Panc1 (cell line): ENCODE results near the gene EMX1. TPM values are rescaled to one million over a fixed set of nuclear protein-coding genes. Genes with fewer than 3 reads are reported as not detected.

Experiments
- ATAC-seq: fragments of 200-7000 bp; cut with Tn5 transposase; 2 replicates; pipeline ENCODE4 v1.9.1; 2020; ENCODE audit warnings: mild to moderate bottlenecking, moderate library complexity
- BruUV-seq: library from RNA; stranded (reverse); fragments of 400-500 nt; replicated peaks from 2 replicates; lab custom pipeline; 2021; lab: Mats Ljungman, UMichigan
- CTCF ChIA-PET: fragments of 300-600 bp; sonication (Branson Sonifier 250); formaldehyde crosslinking; loops from one replicate; lab custom pipeline; 2022; ENCODE audit warnings: antibody characterized with exemption; lab: Charles Lee
- POLR2A ChIA-PET: fragments of 300-600 bp; sonication (Branson Sonifier 250); formaldehyde crosslinking; loops from one replicate; lab custom pipeline; 2022; ENCODE audit warnings: antibody characterized with exemption; lab: Charles Lee
- DNase-seq: peaks from one replicate; pipeline ENCODE4 v3.0.0-alpha.2; 2010; ENCODE audit warnings: low read depth, low spot score
- H3K27ac ChIP-seq: 2 replicates; pipeline ENCODE4 v1.5.1; 2011; ENCODE audit warnings: mild to moderate bottlenecking, low read length, inconsistent platforms
- H3K27me3 ChIP-seq: fragments of 200-500 bp; sonication (Bioruptor generic); 2 replicates; pipeline ENCODE4 v1.6.0; 2014; ENCODE audit warnings: low read length, inconsistent platforms; ENCODE audit not compliant: control insufficient read depth, insufficient read depth
- H3K36me3 ChIP-seq: fragments of 200-500 bp; sonication (Bioruptor generic); 2 replicates; pipeline ENCODE4 v1.5.1; 2014; ENCODE audit warnings: inconsistent platforms, mild to moderate bottlenecking, low read length, moderate library complexity; ENCODE audit not compliant: control insufficient read depth, insufficient read depth
- H3K4me1 ChIP-seq: 2 replicates; pipeline ENCODE4 v1.5.1; 2011; ENCODE audit warnings: inconsistent platforms, mild to moderate bottlenecking, low read length, moderate library complexity; ENCODE audit not compliant: control insufficient read depth, insufficient read depth
- H3K4me3 ChIP-seq, 2 experiments: 2 replicates each; pipeline ENCODE4 v1.5.1; 2011 to 2012; ENCODE audit warnings: low read depth in 2 of 2, low read length in 2 of 2, mild to moderate bottlenecking in 2 of 2, inconsistent platforms in 1 of 2, moderate library complexity in 1 of 2
- H3K9me3 ChIP-seq: fragments of 200-500 bp; sonication (Bioruptor generic); 2 replicates; pipeline ENCODE4 v1.5.1; 2014; ENCODE audit warnings: low read depth, mild to moderate bottlenecking, inconsistent platforms, low read length, moderate library complexity; ENCODE audit not compliant: control insufficient read depth, insufficient read depth
- CTCF ChIP-seq: fragments of 450-650 bp; IDR thresholded peaks from 2 replicates; pipeline ENCODE4 v1.5.1; 2017; ENCODE audit warnings: mild to moderate bottlenecking
- POLR2AphosphoS5 ChIP-seq: IDR thresholded peaks from 2 replicates; pipeline ENCODE4 v1.6.1; 2012; ENCODE audit warnings: mild to moderate bottlenecking, low read depth, low read length, moderate library complexity
- REST ChIP-seq, 2 experiments: IDR thresholded peaks; 2 replicates each; pipeline ENCODE4 v1.6.1; 2011 to 2012; ENCODE audit warnings: low read depth in 2 of 2, control low read depth in 1 of 2, low read length in 1 of 2, mild to moderate bottlenecking in 1 of 2, moderate library complexity in 1 of 2; ENCODE audit not compliant: insufficient read depth in 1 of 2
- SIN3A ChIP-seq: IDR thresholded peaks from 2 replicates; pipeline ENCODE4 v1.6.1; 2012; ENCODE audit warnings: low read depth, mild to moderate bottlenecking, low read length, moderate library complexity, borderline replicate concordance; ENCODE audit not compliant: insufficient read depth
- TCF7L2 ChIP-seq: IDR thresholded peaks from 2 replicates; pipeline ENCODE4 v1.6.1; 2011; ENCODE audit warnings: mild to moderate bottlenecking, low read depth, low read length, inconsistent platforms
- in situ Hi-C: cut with HindIII; loops from 2 replicates; pipeline ENCODE4 v1.10.0; 2016; ENCODE audit warnings: low sequenced_read_pairs, low pct_unique_long_range_greater_than_20kb
- intact Hi-C: fragments of 100-400 bp; cut with micrococcal nuclease; formaldehyde crosslinking; loops from one replicate; pipeline ENCODE4 v1.10.0; 2022; ENCODE audit not compliant: unreplicated experiment
- total RNA-seq: library from RNA; stranded (reverse); gene quantifications from one replicate; pipeline ENCODE4 v1.2.1, GENCODE V29; 2021; ENCODE audit not compliant: unreplicated experiment

Gene EMX1
- total RNA-seq, 1 experiment from 2014 or later, result 0.36 TPM

- H3K36me3 ChIP-seq, result no peaks in the 10 kb centered on the region
- no peak for DNase-seq
- H3K4me1 ChIP-seq, result no peaks in the 10 kb centered on the region
- H3K27me3 ChIP-seq, result no peaks in the 10 kb centered on the region
- TF ChIP-seq CTCF (no peak), SIN3A (no peak), REST (IDR thresholded peaks at IDR 0.05; ENCODE audit: insufficient read depth in 1 of 2, low read depth in 2 of 2, low read length in 1 of 2) (no peak), POLR2AphosphoS5 (no peak)
- no TSS peak for BruUV-seq
- ChIA-PET CTCF (interaction anchor here (0.6 kb wide), 1 partner anchor 13 kb away, joined by 3 read pairs; no protein-coding TSS in a partner anchor), POLR2A (no interaction called here)
- intact Hi-C loops (no loop called here), in situ Hi-C loops (no loop called here)
- no peaks in the 10 kb centered on the region for H3K9me3 ChIP-seq
- no peak overlapping the region for H3K4me3 ChIP-seq
- ATAC-seq, result no peak
- no peak overlapping the region for H3K27ac ChIP-seq
These were observed 38.1 kb downstream of the EMX1 start for GRCh38 chr2:72955228-72956049.

GRCh38 chr2:72956050-72956395, 38.7 kb downstream of the EMX1 start:
- no peaks in the 10 kb centered on the region for H3K9me3 ChIP-seq
- H3K36me3 ChIP-seq, result no peaks in the 10 kb centered on the region
- in situ Hi-C loops (no loop called here), intact Hi-C loops (no loop called here)
- no peaks in the 10 kb centered on the region for H3K27me3 ChIP-seq
- H3K4me3 ChIP-seq, result no peak overlapping the region
- DNase-seq (no peak), ATAC-seq (no peak)
- POLR2A ChIA-PET, result no interaction called here
- CTCF ChIA-PET, result no interaction called here
- no peak overlapping the region for H3K27ac ChIP-seq
- H3K4me1 ChIP-seq, result no peaks in the 10 kb centered on the region
- no peak for TF ChIP-seq REST (IDR thresholded peaks at IDR 0.05; ENCODE audit: insufficient read depth in 1 of 2, low read depth in 2 of 2, low read length in 1 of 2)
- TF ChIP-seq CTCF, result no peak
- no peak for TF ChIP-seq SIN3A
- no peak for TF ChIP-seq POLR2AphosphoS5
- TF ChIP-seq TCF7L2, result no peak
- no TSS peak for BruUV-seq
